Endothelial cell of umbilical vein (primary cell): ENCODE data around the gene HDAC8. TPM values are rescaled to one million over a fixed set of nuclear protein-coding genes. Genes with fewer than 3 reads are reported as not detected.

ENCODE experiments used
- BruUV-seq: library from RNA; stranded (reverse); fragments of 400-500 nt; replicated peaks from 2 replicates; lab custom pipeline; 2021; lab: Mats Ljungman, UMichigan
- CTCF ChIA-PET: fragments of 300-600, 350-600 bp; sonication (Branson Sonifier 250); formaldehyde crosslinking; loops from one replicate; lab custom pipeline; 2021; ENCODE audit warnings: antibody characterized with exemption, inconsistent platforms; lab: Charles Lee
- POLR2A ChIA-PET: fragments of 300-600, 350-600 bp; sonication (Branson Sonifier 250); formaldehyde crosslinking; loops from one replicate; lab custom pipeline; 2021; ENCODE audit warnings: antibody characterized with exemption, inconsistent platforms; lab: Charles Lee
- DNase-seq: peaks from one replicate; pipeline ENCODE4 v3.0.0-alpha.2; 2011; ENCODE audit warnings: low read depth, low spot score
- FAIRE-seq: peaks from 2 replicates; lab custom pipeline; 2011; peaks lifted over from hg19 to GRCh38; lab: Jason Lieb, UNC
- H2AFZ ChIP-seq: 2 replicates; pipeline ENCODE4 v1.6.0; 2012; ENCODE audit warnings: low read depth, low read length, control low read depth, inconsistent platforms
- H3K27ac ChIP-seq: 2 replicates; pipeline ENCODE4 v1.5.1; 2011; ENCODE audit warnings: low read depth, mild to moderate bottlenecking, control low read depth, low read length, moderate library complexity; ENCODE audit not compliant: insufficient read depth
- H3K27me3 ChIP-seq, 2 experiments: 2 replicates each; pipeline versions ENCODE4 v1.6.0 to v1.6.1; 2011; ENCODE audit warnings: low read length in 2 of 2, mixed read lengths in 1 of 2; ENCODE audit not compliant: control insufficient read depth in 2 of 2, insufficient read depth in 2 of 2
- H3K36me3 ChIP-seq, 2 experiments: 2 replicates in 1 of 2; 3 replicates in 1 of 2; pipeline ENCODE4 v1.5.1; 2011; ENCODE audit warnings: low read length in 2 of 2, mild to moderate bottlenecking in 1 of 2, moderate library complexity in 1 of 2; ENCODE audit not compliant: control insufficient read depth in 2 of 2, insufficient read depth in 2 of 2; ENCODE audit errors: extremely low read depth in 1 of 2
- H3K4me1 ChIP-seq: 3 replicates; pipeline ENCODE4 v1.5.1; 2011; ENCODE audit warnings: mild to moderate bottlenecking, low read length; ENCODE audit not compliant: control insufficient read depth, insufficient read depth; ENCODE audit errors: extremely low read depth
- H3K4me2 ChIP-seq: 2 replicates; pipeline ENCODE4 v1.6.1; 2011; ENCODE audit warnings: low read length, control low read depth, mixed read lengths; ENCODE audit not compliant: insufficient read depth
- H3K4me3 ChIP-seq, 3 experiments: fragments of 200-600 bp in 1 of 3; sonication (generic), shearing (Covaris generic) in 1 of 3; replicated peaks in 1 of 3; 2 replicates each; pipeline ENCODE4 v1.5.1; 2011 to 2016; ENCODE audit warnings: control low read depth in 3 of 3, low read length in 3 of 3, mild to moderate bottlenecking in 2 of 3, inconsistent platforms in 1 of 3, low read depth in 1 of 3, moderate library complexity in 1 of 3; ENCODE audit not compliant: insufficient read depth in 1 of 3
- H3K79me2 ChIP-seq: 2 replicates; pipeline ENCODE4 v1.6.0; 2012; ENCODE audit warnings: low read length, inconsistent platforms; ENCODE audit not compliant: control insufficient read depth, insufficient read depth
- H3K9ac ChIP-seq: replicated peaks from 2 replicates; pipeline ENCODE3; 2011; ENCODE audit warnings: low read length, control low read depth; ENCODE audit not compliant: insufficient read depth; ENCODE audit errors: extremely low read depth
- H3K9me1 ChIP-seq: replicated peaks from 3 replicates; pipeline ENCODE4 v1.6.0; 2011; ENCODE audit warnings: mild to moderate bottlenecking, low read length; ENCODE audit not compliant: control insufficient read depth, insufficient read depth; ENCODE audit errors: extremely low read depth
- H3K9me3 ChIP-seq: replicated peaks from 2 replicates; pipeline ENCODE4 v1.5.1; 2012; ENCODE audit warnings: low read length, inconsistent platforms; ENCODE audit not compliant: control insufficient read depth, insufficient read depth
- H4K20me1 ChIP-seq: replicated peaks from 2 replicates; pipeline ENCODE3; 2011; ENCODE audit warnings: mild to moderate bottlenecking, low read length; ENCODE audit not compliant: control insufficient read depth, insufficient read depth; ENCODE audit errors: extremely low read depth
- EZH2 ChIP-seq: IDR thresholded peaks from 2 replicates; pipeline ENCODE4 v1.6.1; 2012; ENCODE audit warnings: borderline replicate concordance, low read depth, mild to moderate bottlenecking, moderate library complexity, low read length, inconsistent platforms; ENCODE audit not compliant: severe bottlenecking
- FOS ChIP-seq: IDR thresholded peaks from 2 replicates; pipeline ENCODE4 v1.6.1; 2011; ENCODE audit warnings: mild to moderate bottlenecking, low read length, moderate library complexity, borderline replicate concordance; ENCODE audit not compliant: insufficient read depth
- GATA2 ChIP-seq: IDR thresholded peaks from 2 replicates; pipeline ENCODE4 v1.7.0; 2011; ENCODE audit warnings: low read depth, mild to moderate bottlenecking, moderate library complexity, mixed read lengths, low read length; ENCODE audit not compliant: insufficient read length, insufficient read depth
- JUN ChIP-seq: IDR thresholded peaks from 2 replicates; pipeline ENCODE4 v1.6.1; 2011; ENCODE audit warnings: borderline replicate concordance, low read depth; ENCODE audit not compliant: insufficient read length, insufficient read depth
- MYC ChIP-seq: IDR thresholded peaks from one replicate; pipeline ENCODE4 v1.6.1; 2011; ENCODE audit warnings: mild to moderate bottlenecking, low read depth, low read length
- POLR2A ChIP-seq: IDR thresholded peaks from 2 replicates; pipeline ENCODE4 v1.6.1; 2012; ENCODE audit warnings: low read depth, mild to moderate bottlenecking, control low read depth, low read length
- POLR2AphosphoS5 ChIP-seq: IDR thresholded peaks from 2 replicates; pipeline ENCODE4 v1.6.1; 2012; ENCODE audit warnings: low read depth, mild to moderate bottlenecking, control low read depth, low read length, moderate library complexity; ENCODE audit not compliant: insufficient read depth
- dilution Hi-C: fragments of 300-500 bp; cut with MboI; formaldehyde crosslinking; loops from one replicate; pipeline ENCODE4 v1.15.0; 2019; ENCODE audit warnings: low sequenced_read_pairs; ENCODE audit not compliant: extremely low pct_ligation_motif_present
- intact Hi-C: fragments of 100-400 bp; cut with micrococcal nuclease; formaldehyde crosslinking; loops from one replicate; pipeline ENCODE4 v1.10.0; 2022
- polyA plus RNA-seq, 4 experiments: library from polyadenylated mRNA; depleted of rRNA in 3 of 4; stranded (reverse) in 3 of 4; unstranded in 1 of 4; fragments of >200 nt; gene quantifications; 2 replicates each; pipeline versions ENCODE4 v1.2.1 to v1.2.3, GENCODE V29; 2011 to 2012; ENCODE audit warnings: missing spikeins in 1 of 4
- total RNA-seq: library from RNA; stranded (reverse); gene quantifications from 2 replicates; pipeline ENCODE4 v1.2.3, GENCODE V29; 2021
- TF ChIP-seq, protein P1 (sequence below): IDR thresholded peaks from 2 replicates; pipeline ENCODE4 v1.6.1; 2011; ENCODE audit not compliant: insufficient read depth, insufficient read length
- TF ChIP-seq, protein P2 (sequence below), 2 donors: IDR thresholded peaks; 1 replicate in 1 of 2; 2 replicates in 1 of 2; pipeline ENCODE4 v1.5.1; 2011; ENCODE audit warnings: low read length in 2 of 2, mild to moderate bottlenecking in 2 of 2, moderate library complexity in 2 of 2, control low read depth in 1 of 2, inconsistent platforms in 1 of 2, low read depth in 1 of 2; ENCODE audit not compliant: insufficient read depth in 1 of 2; ENCODE audit errors: extremely low read depth in 1 of 2

Gene HDAC8
- total and polyA plus RNA-seq, 2 donors (not counting 3 experiments of a cell fraction or from before 2014, with no cell fraction given), result 17.6 to 37.2 TPM

DNA sequence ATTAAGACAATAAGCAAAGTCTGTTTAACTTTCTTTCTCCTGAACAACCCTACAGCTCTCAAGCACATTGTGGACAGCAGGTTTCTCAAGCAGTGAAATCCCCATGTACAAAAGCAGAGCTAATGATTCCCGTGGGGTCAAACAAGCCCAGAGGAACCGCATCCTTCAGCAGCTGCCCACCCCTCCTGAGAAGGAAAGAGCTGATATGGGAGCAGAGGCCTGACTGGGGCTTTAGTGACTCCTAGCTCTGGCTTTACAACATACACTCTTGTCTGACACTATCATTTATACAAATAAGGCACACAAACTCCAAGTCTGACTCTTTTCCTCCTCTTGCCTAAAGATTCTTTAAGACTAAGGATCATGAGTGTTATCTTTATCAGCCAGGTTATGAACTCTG, 32.8 kb downstream of the HDAC8 start:
- no TSS peak for BruUV-seq
- dilution Hi-C loops (no loop called here), intact Hi-C loops (loop anchor here (1.0 kb wide), 1 partner anchor 242 kb away; no protein-coding TSS in a partner anchor)

DNA sequence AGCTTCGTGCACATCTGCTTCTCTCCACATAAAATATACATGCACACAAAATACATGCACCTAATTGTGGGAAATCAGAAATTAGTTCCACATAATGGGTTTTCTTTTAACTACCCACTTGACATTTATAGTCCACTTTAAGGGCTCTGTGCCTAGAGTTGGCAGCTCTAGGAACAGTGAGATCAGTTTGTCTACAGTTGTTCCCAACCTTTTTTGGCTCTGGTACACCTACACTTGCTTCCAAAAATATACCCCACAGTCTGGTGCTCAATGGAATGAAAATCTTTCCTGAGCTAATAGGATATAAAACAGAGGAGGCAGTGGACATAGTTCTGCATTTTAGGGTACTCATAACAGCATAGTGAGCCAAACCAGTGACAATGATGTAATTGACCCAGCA, 36.1 kb downstream of the HDAC8 start:
- Histone ChIP-seq H3K4me2 (no peak overlapping the region), H3K27me3 (no peaks in the 10 kb centered on the region), H3K36me3 (no peaks in the 10 kb centered on the region), H4K20me1 (no peaks in the 10 kb centered on the region), H3K4me1 (no peaks in the 10 kb centered on the region), H3K4me3 (no peak overlapping the region), H3K79me2 (no peaks in the 10 kb centered on the region), H2AFZ (no peak overlapping the region), H3K27ac (no peak overlapping the region), H3K9me3 (no peaks in the 10 kb centered on the region), H3K9me1 (no peaks in the 10 kb centered on the region), H3K9ac (no peak overlapping the region)
- dilution Hi-C loops, result no loop called here
- TF ChIP-seq FOS (no peak), GATA2 (no peak), POLR2AphosphoS5 (no peak), JUN (no peak), MYC (no peak), EZH2 (no peak), POLR2A (no peak)
- TF ChIP-seq, protein P1, sequence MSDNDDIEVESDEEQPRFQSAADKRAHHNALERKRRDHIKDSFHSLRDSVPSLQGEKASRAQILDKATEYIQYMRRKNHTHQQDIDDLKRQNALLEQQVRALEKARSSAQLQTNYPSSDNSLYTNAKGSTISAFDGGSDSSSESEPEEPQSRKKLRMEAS, result no peak
- TF ChIP-seq, protein P2, sequence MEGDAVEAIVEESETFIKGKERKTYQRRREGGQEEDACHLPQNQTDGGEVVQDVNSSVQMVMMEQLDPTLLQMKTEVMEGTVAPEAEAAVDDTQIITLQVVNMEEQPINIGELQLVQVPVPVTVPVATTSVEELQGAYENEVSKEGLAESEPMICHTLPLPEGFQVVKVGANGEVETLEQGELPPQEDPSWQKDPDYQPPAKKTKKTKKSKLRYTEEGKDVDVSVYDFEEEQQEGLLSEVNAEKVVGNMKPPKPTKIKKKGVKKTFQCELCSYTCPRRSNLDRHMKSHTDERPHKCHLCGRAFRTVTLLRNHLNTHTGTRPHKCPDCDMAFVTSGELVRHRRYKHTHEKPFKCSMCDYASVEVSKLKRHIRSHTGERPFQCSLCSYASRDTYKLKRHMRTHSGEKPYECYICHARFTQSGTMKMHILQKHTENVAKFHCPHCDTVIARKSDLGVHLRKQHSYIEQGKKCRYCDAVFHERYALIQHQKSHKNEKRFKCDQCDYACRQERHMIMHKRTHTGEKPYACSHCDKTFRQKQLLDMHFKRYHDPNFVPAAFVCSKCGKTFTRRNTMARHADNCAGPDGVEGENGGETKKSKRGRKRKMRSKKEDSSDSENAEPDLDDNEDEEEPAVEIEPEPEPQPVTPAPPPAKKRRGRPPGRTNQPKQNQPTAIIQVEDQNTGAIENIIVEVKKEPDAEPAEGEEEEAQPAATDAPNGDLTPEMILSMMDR (IDR thresholded peaks at IDR 0.05; ENCODE audit: extremely low read depth in 1 of 2, insufficient read depth in 1 of 2, low read depth in 1 of 2, low read length in 2 of 2), result no peak
- DNase-seq (no peak), FAIRE-seq (no peak)
- ChIA-PET CTCF (interaction anchor here (0.6 to 2.4 kb wide), 3 partner anchors 9 to 239 kb away, joined by 3 to 8 read pairs (median 5); no protein-coding TSS in a partner anchor), POLR2A (no interaction called here)
- no TSS peak for BruUV-seq
- intact Hi-C loops, result no loop called here

More for the DNA sequence above, 32.8 kb downstream of the HDAC8 start:
- H3K36me3 ChIP-seq, result no peaks in the 10 kb centered on the region
- H3K4me3 ChIP-seq, result no peak overlapping the region
- FAIRE-seq (no peak), DNase-seq (no peak)
- no peaks in the 10 kb centered on the region for H3K79me2 ChIP-seq
- H3K9me1 ChIP-seq, result no peaks in the 10 kb centered on the region
- no peak overlapping the region for H3K9ac ChIP-seq
- CTCF ChIA-PET, result interaction anchor here (0.6 to 2.4 kb wide), 10 partner anchors 12 to 563 kb away, joined by 3 to 30 read pairs (median 6); partner anchors contain the start of gene RPS4X
- H3K27ac ChIP-seq, result no peak overlapping the region
- H3K4me1 ChIP-seq, result no peaks in the 10 kb centered on the region
- no peak overlapping the region for H3K4me2 ChIP-seq
- H2AFZ ChIP-seq, result no peak overlapping the region
- H3K9me3 ChIP-seq, result no peaks in the 10 kb centered on the region
- no peaks in the 10 kb centered on the region for H3K27me3 ChIP-seq
- TF ChIP-seq FOS (no peak), GATA2 (no peak), EZH2 (no peak), MYC (no peak)
- TF ChIP-seq, protein P2 (IDR thresholded peaks at IDR 0.05; ENCODE audit: extremely low read depth in 1 of 2, insufficient read depth in 1 of 2, low read depth in 1 of 2, low read length in 2 of 2), result no peak
- POLR2A ChIA-PET, result no interaction called here
- H4K20me1 ChIP-seq, result no peaks in the 10 kb centered on the region
